NOMO-1 treated with dmso at 0.1 percent for 144 hours (cell line): ENCODE data around the gene EID2.
A peak's percentile ranks its signal among the peaks of the same experiment; 100 is the strongest.

ENCODE experiments used
- DNase-seq: peaks from one replicate; lab custom pipeline; 2025; ENCODE audit not compliant: unreplicated experiment; lab: John Stamatoyannopoulos, UW

The EID2 gene

GRCh38 chr19:39539165-39539517 is 820 bp downstream of the EID2 start:
- DNase-seq: no peak

GRCh38 chr19:39533791-39534190 is 6.2 kb downstream of the EID2 start:
- DNase-seq: no peak

DNA sequence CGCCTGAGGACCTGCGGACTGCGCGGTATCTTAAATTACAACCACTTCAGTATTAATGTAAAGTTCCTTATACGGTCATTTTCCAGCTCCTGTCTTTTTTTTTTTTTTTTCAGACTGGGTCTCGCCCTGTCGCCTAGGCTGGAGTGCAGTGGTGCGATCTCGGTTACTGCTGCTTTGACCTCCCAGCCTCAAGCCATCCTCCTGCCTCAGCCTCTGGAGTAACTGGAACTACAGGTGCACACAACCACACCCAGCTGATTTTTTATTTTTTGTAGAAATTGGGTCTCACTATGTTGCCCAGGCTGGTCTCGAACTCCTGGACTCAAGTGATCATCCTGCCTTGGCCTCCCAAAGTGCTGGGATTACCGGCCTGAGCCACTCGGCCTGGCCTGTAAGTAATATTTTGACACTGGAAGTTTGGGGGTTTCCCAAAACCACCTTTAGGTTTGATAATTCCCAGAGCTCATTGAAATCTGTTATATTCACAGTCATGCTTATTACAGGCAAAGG is 6.9 kb downstream of the EID2 start:
- DNase-seq: no peak

DNA sequence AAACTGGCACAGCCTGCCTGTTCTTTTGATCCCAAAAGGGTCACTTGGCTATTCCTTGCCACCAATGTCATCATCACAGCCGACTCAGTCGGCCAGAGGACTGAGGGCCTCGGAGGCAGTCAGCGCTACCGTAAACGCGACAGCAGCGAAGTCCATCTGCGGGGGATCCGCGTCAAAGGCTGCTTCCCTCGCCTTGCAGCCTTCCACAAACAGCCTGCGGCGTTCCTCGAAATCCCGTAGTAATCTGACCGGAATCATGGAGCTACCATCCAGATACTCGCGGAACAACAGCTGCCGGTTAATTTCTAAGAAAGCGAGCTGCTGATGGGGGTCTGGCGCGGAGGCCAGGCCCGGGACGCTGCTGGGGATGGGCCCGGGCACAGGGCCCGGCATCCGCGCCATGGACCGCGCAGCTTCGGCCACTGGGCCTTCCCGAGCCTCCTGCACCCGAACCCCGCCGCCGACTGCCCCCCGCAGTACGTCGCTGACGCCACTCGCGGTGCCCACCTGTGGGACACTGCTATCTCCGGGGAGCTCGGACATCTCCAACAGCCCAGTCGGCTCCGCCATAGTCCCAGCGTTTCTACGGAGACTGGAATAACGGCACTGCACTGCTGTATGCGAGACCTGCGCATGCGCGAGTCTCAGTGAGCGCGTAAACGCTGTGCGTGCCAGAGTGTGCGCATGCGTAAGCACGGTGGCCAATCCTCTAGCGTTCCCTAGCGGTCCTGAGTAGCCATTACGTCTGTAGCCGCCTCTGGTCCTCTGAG is 7.5 kb downstream of the EID2 start, which contains the start of gene EID2B:
TSS of gene EID2B (minus strand) at position 620 of the 770 bp plus-strand sequence. CDS start at position 570, 50 bp downstream.
- DNase-seq: peak; percentile 85

DNA sequence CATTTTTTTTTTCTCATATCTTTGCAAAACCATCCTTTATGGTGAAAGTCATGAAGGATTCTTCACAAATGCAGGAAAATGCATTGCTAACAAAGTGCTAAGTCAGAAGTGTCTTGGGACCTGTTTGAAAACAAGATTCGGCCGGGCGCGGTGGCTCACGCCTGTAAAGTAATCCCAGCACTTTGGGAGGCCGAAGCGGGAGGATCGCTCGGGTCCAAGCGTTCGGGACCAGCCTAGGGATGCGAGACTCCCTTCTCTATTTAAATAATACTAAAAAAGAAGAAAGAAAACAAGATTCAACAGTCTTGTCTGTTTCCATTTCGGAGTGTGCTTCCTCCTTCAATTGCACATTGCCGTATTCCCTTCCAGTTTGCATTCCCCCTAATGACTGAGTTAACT is 8.1 kb downstream of the EID2 start:
- DNase-seq: no peak

DNA sequence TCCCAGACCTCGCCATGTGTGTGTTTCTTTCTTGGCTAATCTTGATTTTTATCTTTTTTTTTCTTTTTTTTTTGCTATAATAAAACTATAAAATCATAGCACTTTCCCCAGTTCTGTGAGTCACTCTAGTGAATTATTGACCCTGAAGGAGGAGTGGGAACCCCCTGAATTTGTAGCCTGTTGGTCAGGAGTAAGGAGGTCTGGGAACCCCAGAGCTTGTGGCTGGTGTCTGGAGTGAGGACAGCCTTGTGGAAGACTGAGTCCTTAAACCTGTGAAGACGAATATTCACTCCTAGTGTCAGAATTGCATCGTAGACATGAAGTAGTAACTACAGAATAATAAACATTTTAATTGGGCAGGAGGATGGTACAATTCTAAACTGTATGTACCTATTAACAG is 14.8 kb downstream of the EID2 start:
- no peak for DNase-seq

DNA sequence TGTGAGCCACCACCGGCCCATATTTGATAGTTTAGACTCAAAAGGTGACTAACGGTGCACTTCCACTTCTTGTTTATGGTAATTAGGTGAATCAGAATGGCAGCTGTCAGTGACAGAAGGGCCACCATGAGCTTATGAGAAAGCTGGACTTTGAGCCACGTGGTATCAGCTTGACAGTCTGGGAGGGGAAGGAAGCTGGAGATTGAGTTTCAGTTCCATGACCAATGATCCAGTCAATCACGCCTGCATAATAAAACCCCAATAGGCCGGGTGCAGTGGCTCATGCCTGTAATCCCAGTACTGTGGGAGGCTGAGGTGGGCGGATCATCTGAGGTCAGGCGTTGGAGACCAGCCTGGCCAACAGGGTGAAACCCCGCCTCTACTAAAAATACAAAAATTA is 15.5 kb downstream of the EID2 start:
- no peak for DNase-seq

DNA sequence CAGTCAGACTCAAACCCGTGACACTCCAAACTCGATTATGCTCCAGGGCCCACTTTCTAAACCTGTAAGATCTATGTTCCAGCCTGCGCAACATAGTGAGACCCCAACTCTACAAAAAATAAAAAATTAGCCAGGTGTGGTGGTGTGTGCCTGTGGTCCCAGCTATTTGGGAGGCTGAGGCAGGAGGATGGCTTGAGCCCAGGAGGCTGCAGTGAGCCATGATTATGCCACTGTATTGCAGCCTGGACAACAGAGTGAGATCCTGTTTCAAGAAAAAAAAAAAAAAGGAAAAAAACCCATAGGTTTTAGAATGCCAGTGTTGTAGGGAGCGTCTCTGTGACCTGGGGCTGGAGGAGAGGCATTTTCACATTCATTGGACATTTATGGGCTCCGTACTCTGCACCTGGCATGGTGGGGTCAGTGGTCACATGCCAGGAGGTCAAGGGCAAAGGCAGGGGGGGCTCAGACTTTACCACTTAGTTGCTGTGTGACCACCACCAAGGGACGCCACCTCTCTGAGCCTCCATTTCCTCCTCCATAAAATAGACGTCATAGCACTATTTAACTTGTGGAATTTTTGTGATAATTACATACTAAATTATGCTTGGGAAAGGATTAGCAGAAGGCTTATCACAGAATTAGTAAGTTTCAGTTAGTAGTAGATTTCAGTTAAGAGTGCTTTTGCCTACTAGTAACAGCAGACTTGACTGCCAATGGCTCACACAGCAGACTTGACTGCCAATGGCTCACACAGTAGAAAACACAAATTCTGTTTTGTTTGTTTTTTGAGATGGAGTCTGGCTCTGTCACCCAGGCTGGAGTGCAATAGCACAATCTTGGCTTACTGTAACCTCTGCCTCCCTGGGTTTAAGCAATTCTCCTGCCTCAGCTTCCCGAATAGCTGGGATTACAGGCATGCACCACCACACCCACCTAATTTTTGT is 19.1 kb downstream of the EID2 start:
- DNase-seq: no peak

- DNase-seq: no peak
Observed at GRCh38 chr19:39518975-39519374, 21.0 kb downstream of the EID2 start.

DNA sequence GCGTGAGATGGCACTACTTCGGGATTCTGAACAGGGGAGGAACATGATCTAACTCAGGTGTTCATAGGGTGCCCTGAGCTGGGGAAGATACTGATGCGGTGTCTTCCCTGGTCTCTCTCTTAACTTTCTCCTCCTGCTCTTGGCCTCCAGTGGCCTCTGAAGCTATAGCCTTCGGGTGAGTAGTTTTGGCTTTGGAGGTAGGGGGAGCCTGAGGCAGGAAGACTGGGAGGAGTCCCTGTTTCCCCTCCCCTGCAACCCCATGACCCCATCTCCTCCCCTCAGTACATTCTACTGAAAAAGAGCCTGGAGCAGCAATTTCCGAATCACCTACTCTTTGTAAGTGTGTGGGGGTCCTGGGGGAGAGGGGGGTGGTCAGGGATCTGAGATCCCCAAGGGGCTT is 21.5 kb downstream of the EID2 start:
- no peak for DNase-seq

GRCh38 chr19:39517432-39517831 is 22.5 kb downstream of the EID2 start:
- no peak for DNase-seq

DNA sequence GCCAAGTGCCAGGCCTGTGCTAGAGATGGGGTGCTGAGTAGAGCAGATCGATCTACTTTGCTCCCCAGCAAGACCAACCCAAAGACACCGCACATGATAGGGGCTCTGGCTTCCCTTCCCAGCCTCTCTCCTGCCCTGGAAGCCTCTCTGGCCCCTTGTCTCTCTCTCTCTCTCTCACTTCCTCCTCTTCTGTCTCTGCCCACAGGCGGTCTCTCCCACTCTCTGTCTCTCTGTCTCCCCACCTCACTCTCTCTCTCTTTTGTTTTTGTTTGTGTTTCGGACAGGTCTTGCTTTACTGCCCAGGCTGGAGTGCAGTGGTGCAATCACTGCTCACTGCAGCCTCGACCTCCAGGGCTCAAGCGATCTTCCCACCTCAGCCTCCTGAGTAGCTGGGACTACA is 23.7 kb downstream of the EID2 start:
- no peak for DNase-seq

DNA sequence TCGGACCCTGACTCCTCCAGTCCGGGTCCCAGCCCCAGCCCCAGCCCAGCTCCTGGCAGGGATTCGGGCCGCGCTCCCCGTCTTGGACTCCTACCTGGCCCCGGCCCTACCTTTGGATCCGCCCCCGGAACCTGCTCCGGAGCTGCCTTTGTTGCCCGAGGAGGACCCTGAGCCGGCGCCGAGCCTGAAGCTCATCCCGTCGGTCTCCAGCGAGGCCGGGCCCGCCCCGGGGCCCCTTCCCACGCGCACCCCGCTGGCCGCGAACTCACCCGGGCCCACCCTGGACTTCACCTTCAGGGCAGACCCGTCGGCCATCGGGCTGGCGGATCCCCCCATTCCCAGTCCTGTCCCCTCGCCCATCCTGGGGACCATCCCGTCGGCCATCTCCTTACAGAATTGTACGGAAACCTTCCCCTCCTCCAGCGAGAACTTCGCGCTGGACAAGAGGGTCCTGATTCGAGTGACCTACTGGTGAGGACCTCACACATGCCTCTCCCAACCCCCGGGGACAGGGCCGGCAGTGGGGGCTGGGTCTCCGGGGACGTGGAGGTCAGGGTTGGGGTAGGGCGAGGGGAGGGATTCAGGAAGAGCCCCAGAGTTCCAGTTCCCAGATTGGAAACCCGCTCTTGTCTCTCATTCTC is 24.3 kb downstream of the EID2 start:
- no peak for DNase-seq

DNA sequence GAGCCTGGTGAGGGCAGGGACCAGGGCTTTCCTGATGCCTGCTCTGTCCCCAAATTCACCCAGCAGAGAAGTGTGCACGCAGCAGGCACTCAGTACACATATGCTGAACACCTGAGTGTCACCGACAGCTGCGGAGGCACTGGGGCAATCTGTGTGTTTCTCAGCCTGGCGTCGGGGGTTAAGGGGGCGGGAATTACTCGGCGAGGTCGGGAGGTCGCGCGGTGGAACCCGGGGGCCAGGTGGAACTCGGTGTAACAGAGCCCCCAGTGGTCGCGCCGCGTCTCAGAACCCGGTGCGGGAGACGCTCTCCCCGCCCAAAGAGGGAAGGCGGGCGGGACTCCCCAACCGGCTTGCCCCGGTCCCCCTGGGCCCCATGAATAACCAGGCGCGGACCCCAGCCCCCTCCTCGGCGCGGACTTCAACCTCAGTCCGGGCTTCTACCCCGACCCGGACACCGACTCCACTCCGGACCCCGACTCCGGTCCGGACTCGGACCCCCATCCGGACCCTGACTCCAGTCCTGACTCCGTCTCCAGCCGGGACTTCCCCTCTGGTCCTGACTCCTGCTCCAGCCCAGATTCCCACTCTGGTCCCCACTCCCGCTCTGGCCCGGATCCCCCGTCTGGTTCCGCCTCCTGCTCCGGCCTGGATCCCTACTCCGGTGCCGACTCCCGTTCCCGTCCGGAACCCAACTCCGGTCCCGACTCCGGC is 25.0 kb downstream of the EID2 start, which contains the start of gene SELENOV:
TSS of gene SELENOV (plus strand) at position 300 of the 711 bp plus-strand sequence. CDS start at position 374, 74 bp downstream.
- DNase-seq: no peak

- no peak for DNase-seq
Observed at GRCh38 chr19:39512988-39513387, 27.0 kb downstream of the EID2 start.

GRCh38 chr19:39509233-39509632 is 30.7 kb downstream of the EID2 start:
- DNase-seq: no peak

- DNase-seq: no peak
Observed at GRCh38 chr19:39508629-39509028, 31.3 kb downstream of the EID2 start.

DNA sequence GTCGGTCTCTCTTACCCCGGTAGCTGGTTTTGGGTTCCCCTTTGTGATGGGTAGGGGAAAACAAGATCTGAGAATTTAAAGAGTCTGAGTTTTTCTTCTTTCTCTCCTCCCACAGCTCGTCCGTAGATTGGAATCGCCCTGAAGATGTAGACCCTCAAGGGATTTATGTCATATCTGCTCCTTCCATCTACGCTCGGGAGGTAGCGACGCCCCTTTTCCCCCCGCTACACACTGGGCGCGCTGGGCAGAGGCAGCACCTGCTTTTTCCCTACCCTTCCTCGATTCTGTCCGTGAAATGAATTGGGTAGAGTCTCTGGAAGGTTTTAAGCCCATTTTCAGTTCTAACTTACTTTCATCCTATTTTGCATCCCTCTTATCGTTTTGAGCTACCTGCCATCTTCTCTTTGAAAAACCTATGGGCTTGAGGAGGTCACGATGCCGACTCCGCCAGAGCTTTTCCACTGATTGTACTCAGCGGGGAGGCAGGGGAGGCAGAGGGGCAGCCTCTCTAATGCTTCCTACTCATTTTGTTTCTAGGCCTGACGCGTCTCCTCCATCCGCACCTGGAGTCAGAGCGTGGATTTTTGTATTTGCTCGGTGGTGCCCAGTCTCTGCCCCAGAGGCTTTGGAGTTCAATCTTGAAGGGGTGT is 32.1 kb downstream of the EID2 start:
- no peak for DNase-seq

- DNase-seq: peak; percentile 2
Observed at GRCh38 chr19:39506944-39507714, 32.8 kb downstream of the EID2 start.
